ENCODE results near the gene CLTA.

Gene CLTA

GRCh38 chr9:36191686-36192085 is 965 bp downstream of the CLTA start:
- Histone ChIP-seq H3K4me3 (ENCODE audit: low read length) (peak overlapping the region; percentile 79), H3K9me3 (ENCODE audit: insufficient read depth, low read length) (no peaks in the 10 kb centered on the region), H3K9ac (ENCODE audit: low read length) (peak overlapping the region; percentile 91), H3K27ac (ENCODE audit: low read length) (peak overlapping the region; percentile 64), H4K20me1 (ENCODE audit: insufficient read depth, low read length) (peaks cover 43% of the 10 kb centered on the region), H3K4me1 (ENCODE audit: low read length) (peaks cover 27% of the 10 kb centered on the region), H3K27me3 (ENCODE audit: low read depth, low read length) (no peaks in the 10 kb centered on the region), H3K4me2 (ENCODE audit: low read length) (peak overlapping the region; percentile 94), H3K79me2 (ENCODE audit: low read length) (peaks cover 60% of the 10 kb centered on the region), H2AFZ (ENCODE audit: low read depth, low read length) (no peak overlapping the region), H3K36me3 (replicated peaks; ENCODE audit: low read depth, low read length) (peaks cover 17% of the 10 kb centered on the region)
- TF ChIP-seq, protein P1, sequence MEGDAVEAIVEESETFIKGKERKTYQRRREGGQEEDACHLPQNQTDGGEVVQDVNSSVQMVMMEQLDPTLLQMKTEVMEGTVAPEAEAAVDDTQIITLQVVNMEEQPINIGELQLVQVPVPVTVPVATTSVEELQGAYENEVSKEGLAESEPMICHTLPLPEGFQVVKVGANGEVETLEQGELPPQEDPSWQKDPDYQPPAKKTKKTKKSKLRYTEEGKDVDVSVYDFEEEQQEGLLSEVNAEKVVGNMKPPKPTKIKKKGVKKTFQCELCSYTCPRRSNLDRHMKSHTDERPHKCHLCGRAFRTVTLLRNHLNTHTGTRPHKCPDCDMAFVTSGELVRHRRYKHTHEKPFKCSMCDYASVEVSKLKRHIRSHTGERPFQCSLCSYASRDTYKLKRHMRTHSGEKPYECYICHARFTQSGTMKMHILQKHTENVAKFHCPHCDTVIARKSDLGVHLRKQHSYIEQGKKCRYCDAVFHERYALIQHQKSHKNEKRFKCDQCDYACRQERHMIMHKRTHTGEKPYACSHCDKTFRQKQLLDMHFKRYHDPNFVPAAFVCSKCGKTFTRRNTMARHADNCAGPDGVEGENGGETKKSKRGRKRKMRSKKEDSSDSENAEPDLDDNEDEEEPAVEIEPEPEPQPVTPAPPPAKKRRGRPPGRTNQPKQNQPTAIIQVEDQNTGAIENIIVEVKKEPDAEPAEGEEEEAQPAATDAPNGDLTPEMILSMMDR (IDR thresholded peaks at IDR 0.05; ENCODE audit: low read depth, low read length), result no peak

DNA sequence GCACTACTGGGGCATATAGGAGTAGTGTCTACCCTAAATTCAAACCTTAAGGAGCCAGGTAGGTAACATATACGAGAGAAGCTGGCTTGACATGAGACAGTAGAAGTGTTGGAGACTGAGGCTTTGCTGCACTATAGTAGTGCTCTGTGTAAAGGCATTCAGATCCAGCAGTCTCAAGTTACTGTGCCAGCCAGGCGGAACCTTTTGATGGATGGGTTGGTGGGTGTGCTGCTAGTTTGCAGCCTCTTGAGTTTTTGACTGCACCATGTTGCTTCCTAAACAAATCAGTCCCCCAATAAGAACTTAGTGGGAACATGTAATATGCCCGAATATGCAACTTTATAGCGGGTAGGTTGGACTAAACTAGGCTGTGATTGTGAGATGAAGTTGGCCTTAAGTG is 1.5 kb downstream of the CLTA start:
- H2AFZ ChIP-seq (ENCODE audit: low read depth, low read length), result no peak overlapping the region
- no peak overlapping the region for H3K27ac ChIP-seq (ENCODE audit: low read length)
- H4K20me1 ChIP-seq (ENCODE audit: insufficient read depth, low read length), result peaks cover 48% of the 10 kb centered on the region
- H3K9me3 ChIP-seq (ENCODE audit: insufficient read depth, low read length), result no peaks in the 10 kb centered on the region
- peak overlapping the region; percentile 94 for H3K4me2 ChIP-seq (ENCODE audit: low read length)
- H3K27me3 ChIP-seq (ENCODE audit: low read depth, low read length), result no peaks in the 10 kb centered on the region
- peaks cover 21% of the 10 kb centered on the region for H3K36me3 ChIP-seq (replicated peaks; ENCODE audit: low read depth, low read length)
- TF ChIP-seq, protein P1 (IDR thresholded peaks at IDR 0.05; ENCODE audit: low read depth, low read length), result no peak
- no peak for TF ChIP-seq EZH2phosphoT487 (IDR thresholded peaks at IDR 0.05; ENCODE audit: low read depth)
- peak overlapping the region; percentile 79 for H3K4me3 ChIP-seq (ENCODE audit: low read length)
- peak overlapping the region; percentile 91 for H3K9ac ChIP-seq (ENCODE audit: low read length)
- peaks cover 26% of the 10 kb centered on the region for H3K4me1 ChIP-seq (ENCODE audit: low read length)
- H3K79me2 ChIP-seq (ENCODE audit: low read length), result peaks cover 66% of the 10 kb centered on the region

- H3K9ac ChIP-seq (ENCODE audit: low read length), result no peak overlapping the region
- H3K79me2 ChIP-seq (ENCODE audit: low read length), result peaks cover 72% of the 10 kb centered on the region
- TF ChIP-seq EZH2phosphoT487 (IDR thresholded peaks at IDR 0.05; ENCODE audit: low read depth), result no peak
- TF ChIP-seq, protein P1 (IDR thresholded peaks at IDR 0.05; ENCODE audit: low read depth, low read length), result no peak
- H3K4me3 ChIP-seq (ENCODE audit: low read length), result peak overlapping the region; percentile 79; the same call in 1 of the 2 replicates
- peak overlapping the region; percentile 94 for H3K4me2 ChIP-seq (ENCODE audit: low read length)
- no peak overlapping the region for H3K27ac ChIP-seq (ENCODE audit: low read length)
- no peaks in the 10 kb centered on the region for H3K9me3 ChIP-seq (ENCODE audit: insufficient read depth, low read length)
- H4K20me1 ChIP-seq (ENCODE audit: insufficient read depth, low read length), result peaks cover 54% of the 10 kb centered on the region
- peaks cover 23% of the 10 kb centered on the region for H3K4me1 ChIP-seq (ENCODE audit: low read length)
- H3K27me3 ChIP-seq (ENCODE audit: low read depth, low read length), result no peaks in the 10 kb centered on the region
- H2AFZ ChIP-seq (ENCODE audit: low read depth, low read length), result no peak overlapping the region
- peaks cover 27% of the 10 kb centered on the region for H3K36me3 ChIP-seq (replicated peaks; ENCODE audit: low read depth, low read length)
Measured at GRCh38 chr9:36193023-36193422, 2.3 kb downstream of the CLTA start.

GRCh38 chr9:36194326-36195000 is 3.7 kb downstream of the CLTA start:
- Histone ChIP-seq H3K4me3 (ENCODE audit: low read length) (no peak overlapping the region), H3K79me2 (ENCODE audit: low read length) (peaks cover 80% of the 10 kb centered on the region), H2AFZ (ENCODE audit: low read depth, low read length) (no peak overlapping the region), H3K4me2 (ENCODE audit: low read length) (no peak overlapping the region), H3K9ac (ENCODE audit: low read length) (no peak overlapping the region), H3K4me1 (ENCODE audit: low read length) (peaks cover 23% of the 10 kb centered on the region), H4K20me1 (ENCODE audit: insufficient read depth, low read length) (peaks cover 54% of the 10 kb centered on the region), H3K36me3 (replicated peaks; ENCODE audit: low read depth, low read length) (peaks cover 33% of the 10 kb centered on the region), H3K27me3 (ENCODE audit: low read depth, low read length) (no peaks in the 10 kb centered on the region), H3K9me3 (ENCODE audit: insufficient read depth, low read length) (no peaks in the 10 kb centered on the region), H3K27ac (ENCODE audit: low read length) (no peak overlapping the region)
- TF ChIP-seq, protein P1 (IDR thresholded peaks at IDR 0.05; ENCODE audit: low read depth, low read length), result no peak
- no peak for TF ChIP-seq EZH2phosphoT487 (IDR thresholded peaks at IDR 0.05; ENCODE audit: low read depth)
